CD4-positive, alpha-beta T cell treated with Interleukin-2 at 100 ng/mL for 4 hours (primary cell): ENCODE measurements around the gene REN.

Source experiments
- DNase-seq: peaks from one replicate; pipeline ENCODE4 v3.0.0-alpha.2; 2020; ENCODE audit warnings: low spot score

The REN gene

DNA sequence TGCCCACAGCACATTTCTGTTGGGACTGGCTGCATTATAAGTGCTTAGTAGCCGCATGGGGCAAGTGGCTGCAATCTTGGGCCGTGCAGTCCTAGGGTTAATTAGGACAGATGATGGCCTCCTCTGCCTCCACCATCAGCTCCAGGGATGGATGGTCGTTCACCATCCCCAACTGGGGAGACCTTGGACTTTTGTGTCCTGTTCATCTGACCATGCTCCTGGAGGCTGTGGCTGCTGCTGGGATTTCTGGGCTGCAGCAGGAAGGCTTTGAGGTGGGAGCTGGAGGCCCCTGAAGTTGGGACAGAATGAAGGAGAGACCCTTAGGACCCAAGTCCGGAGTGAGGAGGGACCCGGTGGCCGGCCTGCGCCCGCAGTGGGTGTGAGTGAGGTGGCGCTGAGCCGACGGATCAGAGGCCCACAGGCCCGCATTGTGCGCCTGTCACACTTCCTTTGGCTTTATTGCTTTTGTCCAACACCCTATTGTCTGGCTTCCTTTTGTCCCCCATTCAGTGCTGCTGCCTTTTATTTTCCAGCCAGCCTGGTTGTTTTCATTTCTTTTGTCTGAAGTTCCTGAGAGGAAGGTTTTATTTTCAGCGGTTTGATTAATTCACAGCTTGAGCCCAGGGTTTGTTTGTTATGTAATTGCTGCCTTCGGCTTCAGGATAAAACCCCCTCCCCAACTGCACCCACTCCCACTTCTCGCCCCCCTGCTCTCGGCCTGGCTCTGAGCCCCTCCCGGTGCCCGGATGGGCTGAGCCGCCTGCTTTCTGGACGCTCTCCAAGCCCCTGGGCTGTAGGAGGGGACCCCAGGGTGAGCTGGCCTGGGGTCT is 57.6 kb downstream of the REN start:
- no peak for DNase-seq

- DNase-seq, result no peak
These were observed 58.2 kb downstream of the REN start for GRCh38 chr1:204107892-204108291.

DNA sequence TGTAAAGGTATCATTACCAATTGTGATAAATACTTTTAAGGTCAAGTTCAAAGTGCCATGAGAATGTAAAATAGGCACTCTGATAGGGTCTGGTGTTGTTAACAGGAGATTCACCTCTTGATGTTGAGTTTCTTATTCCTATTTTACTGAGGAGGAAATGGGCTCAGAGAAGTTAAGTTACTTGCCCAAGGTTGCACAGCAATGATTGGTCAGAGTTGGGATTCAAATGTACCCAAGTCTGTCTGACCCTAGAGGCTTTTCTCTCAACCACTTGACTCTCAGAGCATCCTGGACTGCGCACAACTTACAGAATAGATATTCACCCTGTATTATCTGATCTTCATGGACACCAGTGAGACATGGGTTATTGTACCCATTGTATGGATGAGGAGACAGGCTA is 59.3 kb downstream of the REN start:
- DNase-seq, result no peak

GRCh38 chr1:204105131-204105515 is 61.0 kb downstream of the REN start:
- no peak for DNase-seq
